HepG2 (cell line): Measurements from ENCODE around the gene CELF5. TPM values are rescaled to one million over a fixed set of nuclear protein-coding genes. Genes with fewer than 3 reads are reported as not detected.

Experiments
- ATF3 ChIP-seq: sonication (generic); formaldehyde crosslinking; IDR thresholded peaks from 2 replicates; pipeline ENCODE4 v1.4.0; 2020; ENCODE audit warnings: missing genetic modification reagents
- GFI1 ChIP-seq: sonication (generic); formaldehyde crosslinking; IDR thresholded peaks from 2 replicates; pipeline ENCODE4 v1.5.0; 2020; ENCODE audit warnings: missing genetic modification reagents, mild to moderate bottlenecking, borderline replicate concordance
- HMGXB4 ChIP-seq, 2 experiments: sonication (generic) in 1 of 2; formaldehyde crosslinking in 1 of 2; IDR thresholded peaks; 2 replicates each; pipeline versions ENCODE4 v1.4.0 to v1.6.1; 2018 to 2020; ENCODE audit warnings: missing genetic modification reagents in 2 of 2, borderline replicate concordance in 1 of 2, low read depth in 1 of 2, mild to moderate bottlenecking in 1 of 2, missing biosample characterization in 1 of 2
- NFE2L1 ChIP-seq: sonication (generic); formaldehyde crosslinking; IDR thresholded peaks from 2 replicates; pipeline ENCODE4 v1.4.0; 2020; ENCODE audit warnings: missing genetic modification reagents, mild to moderate bottlenecking, borderline replicate concordance
- NR2F6 ChIP-seq, 2 experiments: IDR thresholded peaks; 2 replicates each; pipeline ENCODE4 v1.6.1; 2016; ENCODE audit warnings: antibody characterized with exemption in 1 of 2, mild to moderate bottlenecking in 1 of 2
- SKI ChIP-seq: fragments of 450-650 bp; IDR thresholded peaks from one replicate; pipeline ENCODE4 v1.6.1; 2018; ENCODE audit warnings: mild to moderate bottlenecking; ENCODE audit not compliant: partially characterized antibody
- TARDBP ChIP-seq: sonication (generic); formaldehyde crosslinking; IDR thresholded peaks from 2 replicates; pipeline ENCODE4 v1.8.0; 2022; ENCODE audit warnings: mild to moderate bottlenecking, missing genetic modification reagents
- TSC22D2 ChIP-seq: sonication (generic); formaldehyde crosslinking; IDR thresholded peaks from 2 replicates; pipeline ENCODE4 v1.5.1; 2020; ENCODE audit warnings: missing genetic modification reagents, mild to moderate bottlenecking, borderline replicate concordance
- ZBTB4 ChIP-seq: sonication (generic); formaldehyde crosslinking; IDR thresholded peaks from 2 replicates; pipeline ENCODE4 v1.4.0; 2020; ENCODE audit warnings: missing genetic modification reagents, mild to moderate bottlenecking, borderline replicate concordance
- ZC3H4 ChIP-seq: sonication (generic); formaldehyde crosslinking; IDR thresholded peaks from 2 replicates; pipeline ENCODE4 v1.4.0; 2020; ENCODE audit warnings: missing genetic modification reagents, borderline replicate concordance
- ZFX ChIP-seq: sonication (generic); formaldehyde crosslinking; IDR thresholded peaks from 2 replicates; pipeline ENCODE4 v1.4.0; 2020; ENCODE audit warnings: mild to moderate bottlenecking, low read depth, missing genetic modification reagents, moderate library complexity
- ZNF17 ChIP-seq: sonication (generic); formaldehyde crosslinking; IDR thresholded peaks from 2 replicates; pipeline ENCODE4 v1.5.0; 2020; ENCODE audit warnings: mild to moderate bottlenecking, missing genetic modification reagents
- ZNF503 ChIP-seq: sonication (generic); formaldehyde crosslinking; IDR thresholded peaks from 2 replicates; pipeline ENCODE4 v1.4.0; 2020; ENCODE audit warnings: missing genetic modification reagents
- ZNF547 ChIP-seq: sonication (generic); formaldehyde crosslinking; IDR thresholded peaks from 2 replicates; pipeline ENCODE4 v1.5.1; 2020; ENCODE audit warnings: mild to moderate bottlenecking, missing genetic modification reagents
- ZNF570 ChIP-seq: sonication (generic); formaldehyde crosslinking; IDR thresholded peaks from 2 replicates; pipeline ENCODE4 v1.4.0; 2020; ENCODE audit warnings: mild to moderate bottlenecking, missing genetic modification reagents, borderline replicate concordance
- ZNF607 ChIP-seq: sonication (generic); formaldehyde crosslinking; IDR thresholded peaks from 2 replicates; pipeline ENCODE4 v1.5.1; 2020; ENCODE audit warnings: missing genetic modification reagents, mild to moderate bottlenecking, borderline replicate concordance
- ZNF678 ChIP-seq: sonication (generic); formaldehyde crosslinking; IDR thresholded peaks from 2 replicates; pipeline ENCODE4 v1.4.0; 2020; ENCODE audit warnings: mild to moderate bottlenecking, missing genetic modification reagents
- ZNF770 ChIP-seq: sonication (generic); formaldehyde crosslinking; IDR thresholded peaks from 2 replicates; pipeline ENCODE4 v1.5.0; 2020; ENCODE audit warnings: mild to moderate bottlenecking, missing genetic modification reagents
- ZSCAN29 ChIP-seq: sonication (generic); formaldehyde crosslinking; conservative IDR thresholded peaks from 2 replicates; pipeline ENCODE4 v1.4.0; 2020; ENCODE audit warnings: mild to moderate bottlenecking, missing genetic modification reagents
- polyA plus RNA-seq, 8 experiments: library from polyadenylated mRNA; depleted of rRNA in 3 of 8; stranded (reverse) in 7 of 8; unstranded in 1 of 8; fragments of >200 nt; fragmentation: Illumina TruSeq in 4 of 8; extraction: Trizol in 4 of 8; gene quantifications; 2 replicates each; pipeline versions ENCODE4 v1.2.1 to v1.2.3, GENCODE V29; 2011 to 2016; ENCODE audit warnings: low read depth in 4 of 8, missing spikeins in 1 of 8, mixed read lengths in 1 of 8; ENCODE audit not compliant: insufficient read depth in 1 of 8
- total RNA-seq, 5 experiments: library from RNA; depleted of rRNA; stranded (reverse); fragments of >200 nt; fragmentation: Illumina TruSeq; extraction: Trizol; gene quantifications; 2 replicates each; pipeline ENCODE4 v1.2.3, GENCODE V29; 2016; ENCODE audit warnings: low read depth in 1 of 5

CELF5 gene
- total and polyA plus RNA-seq, 2 of the 13 experiments (the other 11 are each of a cell fraction or from before 2014, with no cell fraction given) = 0.31 to 0.84 TPM

GRCh38 chr19:3283886-3284657 is 59.6 kb downstream of the CELF5 start (continued):
- TF ChIP-seq ZNF607 (CRISPR knock-in tag) (no peak), ZNF570 (no peak), ZFX (CRISPR knock-in tag) (no peak), ZNF547 (CRISPR knock-in tag) (no peak), ZNF770 (CRISPR knock-in tag) (peak; percentile 91), NR2F6 (IDR thresholded peaks at IDR 0.05) (no peak), NR2F6 (CRISPR knock-in tag; IDR thresholded peaks at IDR 0.05) (0 out of 2 replicates have a peak, but pooled peaks have one; percentile 14), ZNF678 (CRISPR knock-in tag) (no peak), ATF3 (CRISPR knock-in tag) (no peak), ZNF503 (no peak), TARDBP (CRISPR knock-in tag) (peak; percentile 14; the same call in 1 of the 2 replicates), TSC22D2 (CRISPR knock-in tag) (no peak), SKI (no peak), NFE2L1 (CRISPR knock-in tag) (no peak), ZSCAN29 (CRISPR knock-in tag) (peak; percentile 39; the same call in 1 of the 2 replicates), ZNF17 (CRISPR knock-in tag) (no peak), ZC3H4 (CRISPR knock-in tag) (no peak), HMGXB4 (CRISPR knock-in tag; IDR thresholded peaks at IDR 0.05; ENCODE audit: borderline replicate concordance in 1 of 2, low read depth in 1 of 2) (no peak), GFI1 (CRISPR knock-in tag) (no peak), ZBTB4 (CRISPR knock-in tag) (no peak)
